ENCODE measurements around the gene STOML1. TPM values are rescaled to one million over a fixed set of nuclear protein-coding genes. Genes with fewer than 3 reads are reported as not detected.

The STOML1 gene
- total and polyA plus RNA-seq, 9 of the 15 experiments (the other 6 are each of a cell fraction or from before 2014, with no cell fraction given), result 0.25 to 9.7 (median 4.6) TPM

GRCh38 chr15:73997986-73998385, 5.9 kb upstream of the STOML1 start:
- no peak for ATAC-seq
- WGBS (ENCODE audit: insufficient coverage, low coverage, missing lambda C conversion rate), result 97% methylated on average over 15 of the region's 27 CpGs
- no peaks in the 10 kb centered on the region for H3K27me3 ChIP-seq (ENCODE audit: control insufficient read depth in 2 of 2, insufficient read depth in 2 of 2, low read length in 2 of 2)
- peaks cover 45% of the 10 kb centered on the region for H3K36me3 ChIP-seq (ENCODE audit: control insufficient read depth, insufficient read depth, low read length)
- H3K9me1 ChIP-seq (ENCODE audit: control insufficient read depth, insufficient read depth, low read length), result no peaks in the 10 kb centered on the region
- no peaks in the 10 kb centered on the region for H3K9me3 ChIP-seq (replicated peaks; ENCODE audit: control insufficient read depth, insufficient read depth, low read depth, low read length)
- H2AFZ ChIP-seq (ENCODE audit: low read depth, low read length), result no peak overlapping the region
- H4K20me1 ChIP-seq (replicated peaks; ENCODE audit: control insufficient read depth, insufficient read depth, low read length), result no peaks in the 10 kb centered on the region
- intact Hi-C loops (cut with micrococcal nuclease) (loop anchor here (10.0 kb wide), 1 partner anchor 617 kb away; the partner anchor contains the start of gene CLK3), in situ Hi-C loops (cut with MboI) (no loop called here)
- no TSS peak for BruUV-seq (replicated peaks)
- no peak overlapping the region for H3K27ac ChIP-seq (ENCODE audit: extremely low read depth, low read depth, low read length)
- H3K4me3 ChIP-seq, result no peak overlapping the region
- no peak overlapping the region for H3K4me2 ChIP-seq (ENCODE audit: insufficient read depth, low read length)
- CTCF ChIA-PET (ENCODE audit: low intra/inter-chr PET ratio), result no interaction called here
- peaks cover 11 to 19% of the 10 kb centered on the region in 2 experiments; a peak in 4 of 5 replicates for H3K4me1 ChIP-seq (replicated peaks in 1 of 2; ENCODE audit: control insufficient read depth in 2 of 2, insufficient read depth in 2 of 2, low read length in 2 of 2)
- TF ChIP-seq CEBPG (CRISPR knock-in tag; IDR thresholded peaks at IDR 0.05) (no peak), CEBPG (tag; conservative IDR thresholded peaks at IDR 0.05 in 1 of 2, IDR thresholded peaks at IDR 0.05 in 1 of 2) (no peak), RBFOX2 (IDR thresholded peaks at IDR 0.05; ENCODE audit: low read depth, low read length) (peak; percentile 15; the same call in 1 of the 2 replicates)
- POLR2A ChIA-PET, result no interaction called here
- peak overlapping the region in 1 of 2 experiments; percentile 48; a peak in 1 of 4 replicates for H3K9ac ChIP-seq (ENCODE audit: insufficient read depth in 1 of 2, low read depth in 2 of 2, low read length in 2 of 2)
- peaks cover 67% of the 10 kb centered on the region for H3K79me2 ChIP-seq (ENCODE audit: control insufficient read depth, insufficient read depth, low read length)
- FAIRE-seq, result no peak
- no peak for DNase-seq (ENCODE audit: extremely low read depth in 1 of 4, low spot score in 3 of 4)

GRCh38 chr15:73996939-73997338, 4.8 kb upstream of the STOML1 start:
- Histone ChIP-seq H3K27ac (ENCODE audit: extremely low read depth, low read depth, low read length) (no peak overlapping the region), H3K36me3 (ENCODE audit: control insufficient read depth, insufficient read depth, low read length) (peaks cover 39% of the 10 kb centered on the region), H3K9ac (ENCODE audit: insufficient read depth in 1 of 2, low read depth in 2 of 2, low read length in 2 of 2) (no peak overlapping the region; a peak in 1 of 4 replicates), H3K4me1 (replicated peaks in 1 of 2; ENCODE audit: control insufficient read depth in 2 of 2, insufficient read depth in 2 of 2, low read length in 2 of 2) (peaks cover 18 to 29% of the 10 kb centered on the region in 2 experiments), H3K9me1 (ENCODE audit: control insufficient read depth, insufficient read depth, low read length) (no peaks in the 10 kb centered on the region), H3K27me3 (ENCODE audit: control insufficient read depth in 2 of 2, insufficient read depth in 2 of 2, low read length in 2 of 2) (no peaks in the 10 kb centered on the region; a peak in 1 of 5 replicates), H2AFZ (ENCODE audit: low read depth, low read length) (no peak overlapping the region), H3K9me3 (replicated peaks; ENCODE audit: control insufficient read depth, insufficient read depth, low read depth, low read length) (no peaks in the 10 kb centered on the region), H3K4me2 (ENCODE audit: insufficient read depth, low read length) (peak overlapping the region; percentile 35), H4K20me1 (replicated peaks; ENCODE audit: control insufficient read depth, insufficient read depth, low read length) (no peaks in the 10 kb centered on the region), H3K4me3 (peak overlapping the region; percentile 94; the same call in 1 of the 2 replicates), H3K79me2 (ENCODE audit: control insufficient read depth, insufficient read depth, low read length) (peaks cover 62% of the 10 kb centered on the region)
- ATAC-seq (no peak), DNase-seq (ENCODE audit: extremely low read depth in 1 of 4, low spot score in 3 of 4) (peak in 1 of 4 experiments; percentile 28), FAIRE-seq (no peak)
- TF ChIP-seq ETV6 (IDR thresholded peaks at IDR 0.05; ENCODE audit: borderline replicate concordance in 1 of 2, low read depth in 2 of 2, low read length in 1 of 2) (no peak), ETV6 (CRISPR knock-in tag; IDR thresholded peaks at IDR 0.05; ENCODE audit: borderline replicate concordance) (no peak), KAT2B (IDR thresholded peaks at IDR 0.05; ENCODE audit: low read depth, low read length) (no peak), SUPT5H (IDR thresholded peaks at IDR 0.05) (no peak), ARID2 (IDR thresholded peaks at IDR 0.05) (no peak), ZNF695 (CRISPR knock-in tag; IDR thresholded peaks at IDR 0.05) (no peak), MCM2 (IDR thresholded peaks at IDR 0.05; ENCODE audit: low read depth) (no peak), ZNF316 (IDR thresholded peaks at IDR 0.05) (no peak), CREB5 (CRISPR knock-in tag; IDR thresholded peaks at IDR 0.05) (no peak), RBM22 (IDR thresholded peaks at IDR 0.05; ENCODE audit: low read depth, low read length, poor library complexity, severe bottlenecking) (no peak), DDX20 (tag; IDR thresholded peaks at IDR 0.05; ENCODE audit: low read depth) (no peak), CC2D1A (IDR thresholded peaks at IDR 0.05) (no peak), ZNF274 (IDR thresholded peaks at IDR 0.05; ENCODE audit: borderline replicate concordance, low read depth, low read length) (no peak)
- ChIA-PET CTCF (ENCODE audit: low intra/inter-chr PET ratio) (no interaction called here), POLR2A (interaction anchor here (1.0 kb wide), 1 partner anchor 9 kb away, joined by 3 read pairs; no protein-coding TSS in a partner anchor)
- intact Hi-C loops (cut with micrococcal nuclease) (loop anchor here (10.0 kb wide), 1 partner anchor 618 kb away; the partner anchor contains the start of gene CLK3), in situ Hi-C loops (cut with MboI) (no loop called here)
- no TSS peak for BruUV-seq (replicated peaks)
- 19% methylated on average over 5 of the region's 5 CpGs for whole genome bisulfite sequencing (ENCODE audit: insufficient coverage, low coverage, missing lambda C conversion rate)
